Stimulated activated CD4-positive, alpha-beta T cell treated with anti-CD3 and anti-CD28 coated beads, Interleukin-4, amount 100 ng/mL, for 24 hours (primary cell): ENCODE data around the gene BIN2.
A peak's percentile ranks its signal among the peaks of the same experiment; 100 is the strongest.
"Not testable (repeated sequence)": the region's sequence is repeated elsewhere in the genome, so short reads cannot be mapped to it uniquely, and the experiment has no call there.

Experiments
- DNase-seq: peaks from one replicate; pipeline ENCODE4 v3.0.0-alpha.2; 2020

BIN2 gene

DNA sequence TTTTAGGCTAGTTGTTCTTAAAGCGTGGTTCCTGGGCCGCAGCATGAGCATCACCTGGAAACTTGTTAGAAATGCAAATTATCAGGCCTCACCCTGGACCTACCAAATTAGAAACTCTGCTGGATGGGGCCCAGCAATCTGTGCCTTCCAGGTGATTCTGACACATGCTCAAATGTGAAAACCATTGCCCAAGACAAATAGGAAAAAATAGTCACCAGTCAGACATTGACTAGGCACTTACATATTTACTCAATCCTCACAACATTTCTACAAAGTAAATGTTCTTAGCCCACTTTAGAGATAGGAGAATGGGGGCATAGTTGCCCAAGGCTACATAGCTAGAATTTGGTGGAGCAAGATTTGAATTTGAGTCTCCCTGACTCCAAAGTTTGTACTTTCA lies 19.2 kb upstream of the BIN2 start:
- no peak for DNase-seq

DNA sequence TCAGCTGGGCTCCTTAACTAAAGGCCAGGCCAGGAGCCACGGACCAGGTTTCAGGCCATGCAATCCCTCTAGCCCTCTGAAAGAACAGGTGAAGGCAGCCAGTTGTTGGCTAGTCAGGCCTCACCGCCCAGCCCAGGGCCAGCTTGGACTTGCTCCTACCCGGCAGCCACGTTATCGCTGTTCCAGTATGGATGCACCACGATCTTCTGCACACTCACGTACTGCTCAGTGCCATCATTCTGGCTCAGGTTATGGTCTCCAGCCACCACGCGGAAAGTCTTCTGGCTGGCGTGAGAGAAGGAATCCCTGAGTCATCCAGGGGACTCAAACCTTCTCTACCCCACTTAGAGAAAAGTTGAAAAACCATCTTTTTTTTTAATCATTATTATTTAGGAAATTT lies 18.4 kb upstream of the BIN2 start:
- DNase-seq, result no peak

- peak; percentile 77 for DNase-seq
Measured at GRCh38 chr12:51341251-51342007, 17.5 kb upstream of the BIN2 start.

DNA sequence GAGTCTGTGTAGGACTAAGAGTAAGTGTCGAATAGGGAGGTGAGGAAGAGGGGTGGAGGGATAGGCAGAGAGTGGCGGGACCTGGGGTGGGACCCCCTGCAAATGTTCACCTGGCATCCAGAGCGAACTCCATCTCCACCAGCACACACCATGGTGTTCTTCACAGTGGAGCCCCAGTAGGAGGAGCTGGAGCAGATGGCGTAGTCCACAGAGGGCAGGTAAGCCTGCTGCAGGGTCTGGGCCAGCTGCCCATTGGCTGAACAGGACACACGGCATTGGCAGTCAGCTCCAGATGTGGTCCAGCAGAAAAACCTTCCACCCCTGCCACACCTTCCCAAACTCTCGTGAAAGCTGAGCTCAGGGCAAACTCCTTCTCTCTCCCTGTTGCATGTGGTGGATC lies 15.8 kb upstream of the BIN2 start:
- DNase-seq, result no peak

DNA sequence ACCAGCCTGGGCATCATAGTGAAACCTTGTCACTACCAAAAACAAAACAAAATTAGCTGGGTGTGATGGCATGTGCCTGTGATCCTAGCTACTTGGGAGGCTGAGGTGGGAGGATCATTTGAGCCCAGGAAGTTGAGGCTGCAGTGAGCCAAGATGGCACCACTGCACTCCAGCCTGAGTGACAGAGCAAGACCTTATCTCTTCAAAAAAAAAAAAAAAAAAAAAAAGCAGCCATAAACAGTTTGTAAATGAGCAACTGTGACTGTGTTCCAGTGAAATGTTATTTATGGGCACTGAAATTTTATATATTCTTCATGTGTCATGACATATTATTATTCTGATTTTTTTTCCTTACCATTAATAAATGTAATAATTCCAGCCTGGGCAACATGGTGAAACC lies 13.4 kb upstream of the BIN2 start:
- not testable (repeated sequence) for DNase-seq

GRCh38 chr12:51335931-51336330 lies 12.0 kb upstream of the BIN2 start:
- no peak for DNase-seq

DNA sequence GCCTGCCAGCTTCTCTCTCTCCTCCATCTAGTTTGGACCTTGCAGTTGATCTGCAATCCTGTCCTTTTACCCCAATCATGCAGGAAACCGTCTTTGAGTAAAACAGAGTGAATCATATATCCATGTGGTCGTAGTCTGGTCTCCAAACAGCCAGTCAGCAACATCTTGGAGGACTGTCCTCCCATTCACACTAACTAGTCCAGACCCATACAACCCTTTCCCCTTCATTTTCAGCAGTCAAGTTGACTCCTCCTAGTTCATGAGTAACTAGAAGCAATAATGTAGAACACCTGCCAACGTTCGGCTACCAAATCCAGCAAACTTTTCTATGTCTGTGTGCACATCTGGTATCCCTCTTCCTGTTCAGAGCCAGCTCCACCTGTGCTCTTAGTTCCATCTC lies 10.8 kb upstream of the BIN2 start:
- no peak for DNase-seq

- DNase-seq, result no peak
Measured at GRCh38 chr12:51333536-51333935, 9.6 kb upstream of the BIN2 start.

GRCh38 chr12:51330186-51330585 lies 6.2 kb upstream of the BIN2 start:
- DNase-seq, result no peak

- DNase-seq, result no peak
Measured at GRCh38 chr12:51329742-51330141, 5.8 kb upstream of the BIN2 start.

DNA sequence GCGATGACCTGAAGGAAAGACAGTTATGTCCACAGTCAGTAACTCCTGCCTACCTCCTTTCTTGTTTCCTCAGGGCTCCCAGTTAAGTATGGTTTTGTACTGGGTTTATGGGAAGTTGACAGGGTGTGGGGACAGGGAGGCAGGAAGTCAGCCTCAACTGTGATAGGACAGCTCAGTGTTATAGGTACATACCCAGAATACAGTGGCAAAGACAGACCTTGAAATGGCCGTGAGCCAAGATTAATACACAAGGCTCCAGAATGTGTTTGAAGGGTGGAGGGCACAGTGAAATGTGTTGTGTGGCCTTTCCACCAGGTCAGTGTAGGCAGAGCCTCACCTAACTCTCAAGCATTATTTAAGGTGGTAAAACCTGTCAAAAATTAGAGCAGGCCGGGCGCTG lies 4.6 kb upstream of the BIN2 start:
- DNase-seq, result no peak

DNA sequence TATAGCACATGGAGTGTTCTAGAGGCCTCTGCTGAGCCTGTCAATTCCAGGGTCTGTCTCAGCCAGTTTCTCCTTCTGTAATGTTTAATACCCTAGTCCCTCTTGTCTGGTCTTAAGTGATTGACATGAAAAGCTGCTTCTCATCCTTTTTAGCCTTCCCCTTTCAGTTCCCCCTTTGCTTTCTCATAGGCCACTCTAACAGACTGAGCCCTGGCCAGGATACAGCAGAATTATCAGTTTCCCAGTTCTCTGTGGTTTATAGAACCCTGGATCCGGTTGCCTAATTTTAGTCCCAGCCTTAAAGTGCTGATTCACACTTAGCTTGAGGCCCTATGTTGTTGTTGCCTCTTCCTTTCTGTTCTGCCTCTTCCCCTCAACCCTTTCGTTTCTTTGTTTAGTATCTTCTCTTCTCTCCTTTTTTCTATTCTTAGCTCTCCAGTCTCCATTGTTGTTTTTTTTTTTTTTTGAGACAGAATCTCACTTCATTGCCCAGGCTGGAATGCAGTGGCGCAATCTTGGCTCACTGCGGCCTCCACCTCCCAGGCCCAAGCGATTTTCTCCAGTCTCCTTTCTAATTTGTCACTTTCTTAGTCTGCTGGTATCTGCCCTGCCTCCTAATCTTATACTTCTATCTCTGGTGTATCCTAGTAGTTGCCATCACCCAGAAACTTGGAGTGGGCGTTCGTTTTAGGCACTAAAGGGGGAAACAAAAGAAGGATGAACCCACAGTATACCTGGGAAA lies 2.9 kb upstream of the BIN2 start:
- DNase-seq, result no peak

DNA sequence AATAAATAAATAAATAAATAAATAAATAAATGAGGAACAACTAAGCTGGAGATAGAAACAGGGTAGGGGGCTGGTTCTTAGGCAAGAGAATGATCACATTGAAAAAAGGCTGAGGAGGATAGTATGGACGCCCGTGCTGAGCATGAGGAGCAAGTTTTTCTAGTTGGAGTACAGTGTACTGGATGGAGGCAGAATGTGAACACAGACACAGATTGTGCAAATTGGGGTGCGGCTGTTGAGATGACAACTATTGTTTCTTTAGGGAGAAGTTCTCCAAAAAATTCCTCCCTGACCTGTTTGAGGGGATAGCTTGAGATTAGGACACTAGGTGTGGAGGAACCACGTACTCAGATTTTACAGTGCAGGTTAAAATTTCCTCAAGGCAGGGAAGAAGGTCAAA lies 979 bp upstream of the BIN2 start:
- no peak for DNase-seq

DNA sequence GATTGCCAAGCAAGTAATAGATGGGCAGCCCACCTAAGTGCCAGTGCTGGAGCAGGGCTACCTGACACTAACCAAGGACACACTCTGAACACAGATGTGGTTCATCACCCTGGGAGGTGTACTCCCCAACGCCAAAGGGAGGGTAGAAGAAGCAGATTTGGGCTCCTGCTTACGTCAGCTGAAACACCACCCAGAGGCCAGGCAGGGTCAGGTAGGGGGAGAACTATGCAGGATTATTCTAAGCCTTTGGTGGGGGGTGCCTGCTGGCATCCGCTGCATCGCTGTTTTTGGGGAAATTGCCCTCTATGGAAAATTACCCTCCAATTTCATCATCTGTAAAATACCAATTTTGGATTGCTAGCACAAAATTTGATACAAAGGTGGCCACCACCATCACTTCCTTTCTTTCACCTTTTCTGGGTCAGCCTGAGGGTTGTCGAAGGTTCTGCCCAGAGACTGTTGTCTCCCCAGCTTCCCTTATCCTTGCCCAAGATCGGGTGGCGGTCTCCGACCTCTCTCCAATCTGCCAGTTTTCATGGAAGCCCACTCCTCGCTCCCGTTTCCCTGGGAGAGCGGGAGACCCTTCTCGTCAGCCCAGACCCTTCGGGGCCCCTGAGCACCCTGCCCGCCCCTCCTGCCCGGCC lies 535 bp downstream of the BIN2 start:
- peak; percentile 57 for DNase-seq

- DNase-seq, result peak; percentile 50
Measured at GRCh38 chr12:51322452-51322851, 1.5 kb downstream of the BIN2 start.

DNA sequence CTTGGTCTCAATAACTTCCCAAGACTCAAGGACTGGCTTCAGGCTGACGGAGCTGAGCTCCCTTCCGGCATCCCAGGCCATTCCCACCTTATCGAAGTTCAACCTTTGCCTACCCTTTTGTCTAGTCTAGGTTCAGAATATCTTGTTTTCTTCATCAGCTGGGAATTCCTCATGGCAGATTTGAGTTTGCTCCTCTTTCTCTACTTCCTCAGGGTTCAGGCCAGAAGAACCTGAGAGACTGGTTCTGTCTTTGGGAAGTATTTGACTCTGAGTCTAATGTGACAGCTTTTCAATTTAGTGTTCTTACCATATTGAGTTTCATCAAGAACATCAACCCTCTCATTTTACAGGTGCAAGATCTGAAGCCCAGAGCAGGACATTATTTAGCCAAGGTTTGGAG lies 2.1 kb downstream of the BIN2 start:
- DNase-seq, result no peak

DNA sequence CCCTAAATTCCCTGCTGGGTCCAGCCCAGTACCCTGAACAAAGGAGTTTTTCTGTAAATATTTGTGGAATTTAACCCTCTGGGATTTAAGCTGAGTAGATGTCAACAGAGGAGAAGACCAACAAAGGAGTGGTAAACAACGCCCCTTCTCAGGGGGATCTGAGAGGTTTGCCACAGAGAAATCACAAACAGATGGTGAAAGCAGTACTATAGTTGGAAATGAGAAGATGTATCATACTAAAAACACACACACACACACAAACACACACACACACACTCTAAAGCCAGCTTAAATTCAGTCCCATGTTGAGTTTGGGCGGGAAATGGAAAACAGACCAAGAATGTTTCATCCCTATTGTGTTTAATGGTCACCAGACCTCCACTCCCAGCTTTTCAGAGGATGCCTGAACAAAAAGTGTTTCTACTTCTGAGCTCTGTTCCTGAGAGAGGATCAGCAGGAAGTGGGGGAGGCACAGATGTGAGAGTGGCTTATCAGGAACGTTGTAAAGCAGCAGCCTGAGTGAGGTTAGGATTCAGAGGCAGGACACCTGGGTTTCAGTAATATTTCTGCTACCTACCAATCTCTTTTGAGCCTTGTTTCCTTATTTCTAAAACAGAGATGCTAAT lies 3.2 kb downstream of the BIN2 start:
- no peak for DNase-seq

DNA sequence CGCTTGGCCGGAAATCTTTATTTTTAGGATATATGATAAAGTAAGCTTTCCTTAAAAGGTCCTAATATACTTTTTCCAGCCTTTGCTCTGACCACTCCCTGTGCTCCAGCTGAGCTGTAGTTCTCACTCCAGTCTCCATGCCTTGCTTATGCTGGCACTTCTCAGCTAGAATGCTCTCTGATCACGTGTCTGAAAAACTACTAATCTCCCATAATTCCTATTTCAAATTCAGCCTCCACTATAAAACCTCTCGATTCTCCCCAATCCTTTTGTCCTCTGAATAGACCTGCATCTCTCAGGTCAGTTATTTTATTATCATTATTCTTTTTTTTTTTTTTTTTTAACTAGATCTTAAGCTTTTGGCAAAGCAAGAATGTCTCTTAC lies 3.7 kb downstream of the BIN2 start:
- DNase-seq, result no peak

- DNase-seq, result peak; percentile 26
Measured at GRCh38 chr12:51318846-51319599, 5.0 kb downstream of the BIN2 start.

GRCh38 chr12:51318057-51318806 lies 5.7 kb downstream of the BIN2 start:
- not testable (repeated sequence) for DNase-seq

DNA sequence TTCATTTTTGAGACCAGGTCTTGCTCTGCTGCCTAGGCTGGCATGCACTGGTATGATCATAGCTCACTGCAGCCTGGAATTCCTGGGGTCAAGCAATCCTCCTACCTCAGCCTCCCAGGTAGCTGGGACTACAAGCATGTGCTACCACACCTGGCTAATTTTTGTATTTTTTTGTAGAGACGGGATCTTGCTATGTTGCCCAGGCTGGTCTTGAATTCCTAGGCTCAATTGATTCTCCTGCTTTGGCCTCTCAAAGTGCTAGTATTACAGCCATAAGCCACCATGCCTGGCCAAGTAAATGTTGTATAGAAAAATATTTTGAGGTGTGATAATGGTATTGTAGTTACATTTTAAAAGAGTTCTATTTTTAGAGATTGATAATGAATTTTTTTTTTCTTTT lies 12.6 kb downstream of the BIN2 start:
- DNase-seq, result no peak
